HG03432 (cell line): Measurements from ENCODE around the gene FLCN.
"Not testable (repeated sequence)": the region's sequence is repeated elsewhere in the genome, so short reads cannot be mapped to it uniquely, and the experiment has no call there.

Experiments used
- ATAC-seq: cut with Tn5 transposase; IDR thresholded peaks from one replicate; pipeline ENCODE4 v1.9.1; 2021; ENCODE audit warnings: mild to moderate bottlenecking, moderate library complexity; ENCODE audit not compliant: unreplicated experiment

The FLCN gene

GRCh38 chr17:17214646-17215436 is 22.1 kb downstream of the FLCN start:
- ATAC-seq: no peak

DNA sequence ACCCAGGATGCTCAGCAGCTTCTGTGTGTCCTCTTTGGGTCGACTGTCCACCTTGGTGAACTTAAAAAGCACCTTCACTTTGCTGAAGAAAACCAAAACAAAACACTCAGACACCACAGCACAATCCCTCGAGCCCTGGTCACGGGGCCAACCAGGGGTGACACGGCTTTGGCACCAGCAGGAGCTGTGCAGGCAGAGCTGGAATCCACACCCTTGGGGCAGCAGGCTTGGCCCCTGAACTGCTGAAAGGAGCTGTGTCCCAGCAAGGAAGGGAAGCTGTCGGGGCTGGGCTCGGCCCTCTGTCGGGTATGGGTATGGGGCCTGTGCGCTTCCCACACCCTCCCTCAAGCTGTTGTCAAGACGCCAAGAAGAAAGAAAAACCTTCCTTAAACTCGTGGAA is 23.2 kb downstream of the FLCN start:
- no peak for ATAC-seq

GRCh38 chr17:17207998-17208397 is 29.0 kb downstream of the FLCN start:
- ATAC-seq: no peak

GRCh38 chr17:17206913-17207335 is 30.0 kb downstream of the FLCN start:
- no peak for ATAC-seq

GRCh38 chr17:17206124-17206912 is 30.6 kb downstream of the FLCN start, which contains the start of gene PLD6:
Gene PLD6 (minus strand): TSS chr17:17206333. CDS start chr17:17206286, 47 bp downstream.
- ATAC-seq: peak; percentile 58

DNA sequence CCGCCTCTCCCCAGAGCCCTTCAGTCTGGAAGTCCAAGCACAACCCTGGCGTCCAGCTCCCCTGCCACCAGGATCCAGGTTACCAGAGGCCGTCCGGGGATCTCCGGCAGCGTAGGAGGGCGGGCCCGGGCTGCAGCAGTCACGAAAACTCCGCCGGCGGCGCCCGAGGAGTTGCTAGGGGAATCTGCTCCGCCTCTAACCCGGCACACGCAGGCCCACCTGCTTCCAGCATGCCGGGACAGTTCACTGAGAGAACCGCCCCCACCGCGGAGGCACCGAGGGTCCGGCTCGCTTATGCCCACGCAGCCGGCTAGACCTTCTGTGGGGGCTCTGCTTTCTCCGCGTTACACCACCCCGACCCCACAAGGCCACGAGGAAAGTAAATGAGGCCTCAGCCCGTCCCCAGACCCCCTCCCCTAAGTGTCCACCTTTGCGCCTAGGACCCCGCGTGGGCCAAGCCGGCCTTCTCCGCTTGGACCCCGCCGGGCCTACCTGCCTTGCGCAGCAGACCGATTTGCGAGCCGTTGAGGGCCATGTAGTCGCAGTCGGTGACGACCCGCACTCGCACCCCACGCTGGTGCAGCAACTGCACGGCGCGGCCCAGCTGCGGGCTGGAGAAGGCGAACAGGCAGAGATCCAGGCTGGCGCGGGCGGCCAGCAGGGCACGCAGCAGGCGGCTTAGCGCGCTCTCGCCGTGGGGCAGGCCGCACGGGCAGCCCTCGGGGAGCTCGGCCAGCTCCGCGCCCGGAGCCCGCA is 31.4 kb downstream of the FLCN start:
- ATAC-seq: peak; percentile 62

DNA sequence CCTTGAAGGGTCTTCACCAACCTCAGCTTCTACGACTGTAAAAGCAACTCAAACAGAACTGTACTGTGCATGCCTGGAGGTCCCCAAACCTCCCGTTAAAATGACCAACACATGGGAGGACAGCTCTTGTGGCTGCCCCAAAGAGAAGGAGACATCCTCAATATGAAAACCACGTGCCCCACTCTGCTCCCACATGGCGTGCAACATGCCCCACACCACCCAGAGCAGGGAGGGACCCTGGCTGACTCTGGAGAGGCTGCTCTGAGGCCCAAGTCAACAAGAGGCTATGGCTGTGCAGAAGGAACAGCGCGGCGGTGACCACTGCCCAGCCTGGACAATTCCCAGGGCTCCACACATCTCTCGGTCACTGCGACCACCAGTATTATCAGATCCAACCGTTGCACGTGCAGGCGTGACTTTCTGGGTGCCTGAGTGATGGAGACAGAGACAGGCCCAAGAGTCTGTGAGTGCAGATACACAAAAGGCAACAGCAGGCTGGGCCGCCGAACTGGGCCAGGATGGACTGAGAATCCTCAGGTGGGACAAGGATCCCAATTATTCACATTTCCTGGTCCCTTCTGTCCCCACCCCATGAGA is 32.2 kb downstream of the FLCN start:
- no peak for ATAC-seq

DNA sequence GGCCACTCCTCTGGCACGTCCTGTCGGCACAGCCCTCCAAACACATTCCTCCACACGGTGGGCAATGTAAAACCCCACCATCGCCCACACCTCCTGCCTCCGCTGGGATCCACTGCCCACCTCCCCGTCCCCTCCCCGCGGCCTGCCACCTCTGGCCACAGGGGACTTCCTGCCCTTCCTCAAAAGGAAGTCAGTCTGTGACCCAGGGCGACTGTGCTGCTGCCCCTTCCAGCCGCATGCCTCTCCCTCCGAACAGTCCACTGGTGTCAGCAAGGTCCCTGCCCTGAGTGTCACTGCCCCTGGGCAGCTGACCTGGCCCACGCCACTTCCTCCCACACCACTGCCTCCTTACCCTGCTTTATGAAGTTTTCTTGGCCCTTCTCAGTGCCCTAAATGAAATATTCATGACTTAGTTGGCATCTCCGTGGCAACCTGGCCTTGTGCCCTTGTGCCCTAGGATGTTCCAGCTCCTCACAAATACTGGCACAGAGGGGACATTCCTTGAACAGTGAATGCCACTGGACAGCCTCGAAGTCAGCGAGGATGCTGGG is 32.9 kb downstream of the FLCN start:
- no peak for ATAC-seq

DNA sequence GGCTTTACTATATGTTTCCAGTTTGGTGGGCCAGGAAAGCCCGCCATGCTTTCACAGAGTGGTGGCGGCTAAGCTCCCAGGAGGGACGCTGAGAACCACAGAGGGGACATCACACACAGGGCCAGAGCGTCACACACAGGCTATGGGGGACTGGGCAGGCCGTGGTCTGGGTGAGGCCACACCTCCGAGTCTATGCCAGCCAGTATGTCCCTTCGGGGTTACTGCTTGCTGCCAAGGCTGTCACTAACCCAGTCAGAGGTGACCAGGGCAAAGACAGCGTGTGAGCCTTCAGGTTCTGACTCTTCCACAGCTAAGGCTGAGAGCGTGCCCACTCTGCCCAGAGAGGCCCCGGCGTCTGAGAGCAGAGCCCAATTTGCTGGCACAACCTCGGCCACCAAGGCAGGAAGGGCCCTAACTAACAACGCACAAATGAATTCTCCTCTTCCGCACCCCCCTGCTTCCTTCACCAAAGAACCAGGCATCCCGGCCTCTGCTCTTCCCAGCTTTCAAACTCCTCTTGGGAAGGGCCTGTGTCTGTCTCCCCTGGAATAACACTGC is 33.7 kb downstream of the FLCN start:
- no peak for ATAC-seq

GRCh38 chr17:17201907-17202306 is 35.1 kb downstream of the FLCN start:
- no peak for ATAC-seq

DNA sequence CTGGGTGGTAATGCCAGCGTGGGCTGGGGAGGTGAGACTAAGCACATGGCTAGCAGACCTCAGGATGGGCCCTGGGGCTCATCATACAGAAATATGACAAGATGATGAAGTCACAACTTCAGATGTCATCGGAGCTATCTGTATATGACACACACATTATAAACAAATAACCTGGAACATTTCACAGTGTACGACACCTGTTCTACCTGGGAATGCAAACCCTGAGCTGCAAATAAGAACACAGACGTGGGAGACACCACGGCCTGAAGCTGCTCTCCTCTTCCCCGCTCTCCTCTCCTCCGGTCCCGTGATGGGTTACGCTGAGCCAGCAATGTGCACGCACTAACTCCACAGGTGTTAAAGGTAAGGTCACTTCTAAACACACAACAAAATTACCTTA is 35.7 kb downstream of the FLCN start:
- ATAC-seq: no peak

GRCh38 chr17:17200831-17201230 is 36.1 kb downstream of the FLCN start:
- no peak for ATAC-seq

DNA sequence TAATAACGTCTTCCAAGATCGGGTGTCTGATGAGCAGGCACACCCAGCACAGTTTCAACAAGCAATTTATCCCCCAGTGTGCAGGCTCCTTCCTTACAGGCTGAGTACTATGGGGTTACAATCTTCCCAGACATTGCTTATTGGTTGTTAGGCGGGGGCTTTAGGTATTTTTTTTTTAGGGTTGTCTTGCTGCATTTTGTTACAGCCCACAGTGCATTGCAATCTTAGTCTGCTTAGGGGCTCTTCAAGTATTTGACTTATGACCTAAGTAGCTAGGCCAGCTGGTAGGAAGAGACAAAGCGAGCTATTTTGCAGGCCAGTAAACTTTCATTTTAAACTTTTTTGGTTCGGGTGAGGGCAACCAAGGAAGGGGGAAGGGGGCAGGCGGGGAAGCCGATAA is 36.7 kb downstream of the FLCN start:
- no peak for ATAC-seq

- ATAC-seq: no peak
Measured at GRCh38 chr17:17198281-17198680, 38.7 kb downstream of the FLCN start.

DNA sequence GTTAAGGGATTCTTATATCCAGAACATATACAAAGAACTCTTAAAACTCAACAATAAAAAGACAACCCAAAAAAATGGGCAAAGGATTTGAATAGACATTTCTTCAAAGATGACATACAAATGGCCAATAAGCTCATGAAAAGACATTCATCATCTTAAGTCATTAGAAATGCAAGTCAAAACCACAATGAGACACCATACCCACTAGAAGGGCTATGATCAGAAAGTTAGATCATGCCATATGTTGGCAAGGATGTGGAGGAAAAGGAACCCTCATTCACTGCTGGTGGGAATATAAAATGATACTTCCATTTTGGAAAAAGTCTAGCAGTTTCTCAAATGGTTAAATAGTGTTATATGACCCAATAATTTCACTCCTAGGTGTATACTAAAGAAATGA is 40.2 kb downstream of the FLCN start:
- no peak for ATAC-seq

GRCh38 chr17:17195466-17195865 is 41.5 kb downstream of the FLCN start:
- ATAC-seq: not testable (repeated sequence)

DNA sequence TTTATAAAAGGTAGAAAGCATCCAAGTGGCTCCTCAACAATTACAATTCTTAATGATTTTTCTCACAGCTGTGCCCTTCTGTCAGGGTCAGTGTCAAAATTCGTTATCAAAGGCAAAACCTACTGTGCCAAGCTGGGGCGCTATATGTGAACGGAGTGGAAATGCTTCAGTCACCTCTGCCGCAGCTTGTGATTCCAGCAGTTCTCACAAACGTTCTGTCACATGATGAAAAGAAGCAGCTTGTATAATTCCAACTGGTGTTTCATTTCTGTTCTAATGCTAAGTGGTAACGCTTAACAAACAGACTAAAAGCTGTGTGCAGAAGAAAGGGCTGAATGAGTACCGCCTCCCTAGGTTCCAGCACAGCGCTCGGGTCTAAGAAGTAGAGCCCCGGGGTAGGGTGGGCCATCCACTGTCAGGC is 45.0 kb downstream of the FLCN start:
- ATAC-seq: no peak

GRCh38 chr17:17191346-17191792 is 45.6 kb downstream of the FLCN start:
- ATAC-seq: no peak

DNA sequence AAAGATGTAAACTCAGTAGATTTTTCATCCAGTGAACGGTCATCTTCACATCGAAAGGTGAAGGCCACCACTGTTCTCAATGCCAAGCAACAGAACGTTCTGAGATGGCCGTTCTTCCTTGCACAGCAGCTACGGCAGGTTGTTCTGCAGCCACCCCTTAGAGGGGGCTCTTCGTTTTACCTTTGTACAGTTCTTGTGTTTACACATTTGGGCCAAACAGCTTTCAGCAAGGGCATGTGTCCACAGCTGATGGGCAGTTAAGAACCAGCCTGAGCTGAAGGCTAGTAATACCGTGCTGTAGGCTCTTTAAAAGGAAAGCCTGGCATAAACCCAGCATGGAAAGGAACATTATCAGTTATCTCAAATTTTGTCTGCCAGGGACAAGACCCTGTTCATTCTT is 46.8 kb downstream of the FLCN start:
- no peak for ATAC-seq

DNA sequence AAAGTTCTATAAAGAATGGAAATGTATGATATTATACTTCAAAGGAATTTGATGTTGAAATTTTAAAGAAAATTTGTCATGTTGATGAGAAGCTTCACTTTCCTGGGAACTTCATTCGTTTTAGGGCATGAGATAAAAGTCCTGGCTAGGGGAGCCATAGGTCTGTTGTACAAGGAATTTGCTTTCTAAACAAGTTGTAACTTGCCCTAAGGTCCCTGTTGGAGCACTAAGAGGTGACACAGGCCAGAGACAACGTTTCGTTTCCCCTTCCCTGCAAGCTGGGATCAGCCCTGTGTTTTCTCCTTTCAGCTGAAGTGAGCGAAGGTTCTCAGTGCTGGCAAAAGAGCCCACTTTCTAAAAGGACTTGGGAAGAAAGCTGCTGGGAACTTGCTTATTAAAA is 47.4 kb downstream of the FLCN start:
- ATAC-seq: no peak
